Mesodermal cell (in vitro differentiated cells): ENCODE measurements around the gene TLR2.
"Not testable (repeated sequence)": the region's sequence is repeated elsewhere in the genome, so short reads cannot be mapped to it uniquely, and the experiment has no call there.

ENCODE experiments used
- H3K27ac ChIP-seq: 2 replicates; pipeline ENCODE4 v1.7.0; 2013; ENCODE audit warnings: mild to moderate bottlenecking, low read depth, low read length, moderate library complexity; ENCODE audit not compliant: severe bottlenecking
- H3K36me3 ChIP-seq: 2 replicates; pipeline ENCODE4 v1.7.1; 2013; ENCODE audit warnings: mild to moderate bottlenecking, low read length, moderate library complexity; ENCODE audit not compliant: control insufficient read depth, insufficient read depth
- H3K4me1 ChIP-seq: one replicate; pipeline ENCODE4 v1.7.1; 2013; ENCODE audit warnings: mild to moderate bottlenecking, low read length; ENCODE audit not compliant: insufficient read depth, control insufficient read depth, poor library complexity, severe bottlenecking
- H3K4me3 ChIP-seq: 2 replicates; pipeline ENCODE4 v1.7.0; 2013; ENCODE audit warnings: low read length, control low read depth, mild to moderate bottlenecking; ENCODE audit not compliant: insufficient read depth, poor library complexity, severe bottlenecking; ENCODE audit errors: extremely low read depth
- H3K9me3 ChIP-seq: 2 replicates; pipeline ENCODE4 v1.7.1; 2013; ENCODE audit warnings: mild to moderate bottlenecking, low read length, moderate library complexity; ENCODE audit not compliant: control insufficient read depth
- WGBS, 2 experiments: methylation state at CpG; one replicate each; pipeline ENCODE4 v1.1.5; 2013; ENCODE audit warnings: missing lambda C conversion rate in 2 of 2; ENCODE audit not compliant: insufficient coverage in 2 of 2; 5-methylcytosine and 5-hydroxymethylcytosine counted together

The TLR2 gene

DNA sequence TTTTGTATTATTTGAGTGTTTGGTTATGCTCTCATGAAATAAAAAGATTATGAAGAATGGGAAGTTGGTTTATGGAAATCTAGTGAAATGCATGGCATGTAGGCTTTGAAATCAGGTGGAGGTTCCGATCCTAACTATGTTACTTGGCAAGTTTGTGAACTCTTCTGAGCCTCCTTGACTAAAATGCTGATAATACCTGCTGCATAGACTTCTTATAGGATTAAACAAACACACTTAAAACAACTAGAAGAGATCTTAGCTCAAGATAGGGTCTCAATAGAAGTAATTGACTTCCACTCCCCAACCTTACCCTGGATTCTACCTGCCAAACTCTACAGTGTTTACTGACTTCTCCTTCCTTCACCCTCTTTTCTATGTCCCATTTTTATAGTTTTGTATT lies 22.2 kb upstream of the TLR2 start:
- Histone ChIP-seq H3K27ac (no peak overlapping the region), H3K36me3 (no peaks in the 10 kb centered on the region), H3K4me3 (no peak overlapping the region), H3K9me3 (peaks cover 5% of the 10 kb centered on the region), H3K4me1 (no peaks in the 10 kb centered on the region)
- WGBS, 2 experiments, result 80 to 100% methylated on average over 1 of the region's 1 CpG

GRCh38 chr4:153663667-153664066 lies 20.4 kb upstream of the TLR2 start:
- Histone ChIP-seq H3K36me3 (no peaks in the 10 kb centered on the region), H3K9me3 (peaks cover 5% of the 10 kb centered on the region), H3K4me1 (no peaks in the 10 kb centered on the region), H3K27ac (no peak overlapping the region), H3K4me3 (no peak overlapping the region)
- WGBS, 2 experiments, result 80 to 100% methylated on average over 1 of the region's 1 CpG

GRCh38 chr4:153666505-153666904 lies 17.6 kb upstream of the TLR2 start:
- H3K4me3 ChIP-seq, H3K4me1 ChIP-seq, H3K9me3 ChIP-seq, H3K36me3 ChIP-seq, H3K27ac ChIP-seq: not testable (repeated sequence)
- WGBS, 2 experiments, result 67% methylated on average over 1 of the region's 1 CpG; no CpG with 5 or more reads in 1 of the 2 experiments

GRCh38 chr4:153668647-153669046 lies 15.4 kb upstream of the TLR2 start:
- WGBS, 2 experiments, result 80 to 94% methylated on average over 1 to 2 of the region's 2 CpGs
- Histone ChIP-seq H3K4me3 (no peak overlapping the region), H3K4me1 (no peaks in the 10 kb centered on the region), H3K27ac (no peak overlapping the region), H3K36me3 (no peaks in the 10 kb centered on the region), H3K9me3 (no peaks in the 10 kb centered on the region)

- Histone ChIP-seq H3K27ac (no peak overlapping the region), H3K4me1 (no peaks in the 10 kb centered on the region), H3K4me3 (no peak overlapping the region), H3K9me3 (no peaks in the 10 kb centered on the region), H3K36me3 (no peaks in the 10 kb centered on the region)
- WGBS, 2 experiments, result 100% methylated on average over 1 of the region's 3 CpGs; no CpG with 5 or more reads in 1 of the 2 experiments
Measured at GRCh38 chr4:153669838-153670237, 14.2 kb upstream of the TLR2 start.

DNA sequence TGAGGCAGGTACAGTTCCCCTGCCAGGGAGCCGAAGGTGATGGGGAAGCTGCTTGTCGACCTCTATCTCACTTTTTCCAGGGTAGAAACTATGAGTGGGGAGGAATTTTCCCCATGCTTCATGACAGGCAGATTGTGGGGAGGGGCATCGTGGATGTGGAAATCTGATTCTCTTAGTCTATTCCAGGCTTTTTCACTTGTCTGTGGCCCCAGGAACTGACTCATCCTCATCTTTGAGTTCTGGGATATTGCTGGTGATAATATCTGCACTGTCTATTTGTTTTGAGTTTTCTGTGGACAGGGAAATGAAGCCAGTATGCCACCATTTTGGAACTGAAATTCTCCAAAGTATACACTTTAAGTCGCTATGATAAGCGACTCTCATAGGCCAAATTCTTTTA lies 7.6 kb upstream of the TLR2 start:
- Histone ChIP-seq H3K27ac (no peak overlapping the region), H3K4me3 (no peak overlapping the region), H3K36me3 (no peaks in the 10 kb centered on the region), H3K9me3 (no peaks in the 10 kb centered on the region), H3K4me1 (no peaks in the 10 kb centered on the region)
- WGBS, 2 experiments, result 80% methylated on average over 2 of the region's 5 CpGs; no CpG with 5 or more reads in 1 of the 2 experiments

GRCh38 chr4:153676984-153677383 lies 7.1 kb upstream of the TLR2 start:
- Histone ChIP-seq H3K27ac (no peak overlapping the region), H3K9me3 (no peaks in the 10 kb centered on the region), H3K4me1 (no peaks in the 10 kb centered on the region), H3K36me3 (no peaks in the 10 kb centered on the region), H3K4me3 (no peak overlapping the region)
- no CpG with 5 or more reads among the region's 1 CpG for WGBS, 2 experiments

GRCh38 chr4:153679486-153679885 lies 4.6 kb upstream of the TLR2 start:
- Histone ChIP-seq H3K4me1 (no peaks in the 10 kb centered on the region), H3K36me3 (no peaks in the 10 kb centered on the region), H3K9me3 (no peaks in the 10 kb centered on the region), H3K27ac (no peak overlapping the region), H3K4me3 (no peak overlapping the region)
- WGBS, 2 experiments, result 79 to 83% methylated on average over 6 of the region's 6 CpGs

DNA sequence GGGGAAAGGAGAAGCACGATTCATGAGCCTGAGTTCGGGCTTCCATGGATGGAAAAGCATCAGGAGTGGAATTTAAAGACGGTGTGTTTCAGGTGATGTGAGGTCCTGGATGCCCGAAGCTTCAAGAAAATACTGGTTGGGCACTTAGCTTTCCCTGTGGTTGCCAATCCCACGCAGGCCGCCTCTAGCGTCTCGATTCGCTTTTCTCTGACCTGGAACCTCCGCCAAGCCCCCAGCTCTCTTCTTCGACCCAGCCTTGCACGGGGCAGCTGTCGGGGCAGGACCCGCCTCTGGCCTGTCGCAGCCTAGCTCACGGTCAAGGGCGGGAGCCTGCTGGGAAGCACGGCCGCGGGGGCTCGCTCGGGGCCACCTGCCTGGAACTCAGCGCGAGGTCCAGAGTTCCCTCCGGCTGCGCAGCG lies 308 bp upstream of the TLR2 start:
- WGBS, 2 experiments, result 11 to 12% methylated on average over 23 of the region's 27 CpGs
- Histone ChIP-seq H3K9me3 (peaks cover 12% of the 10 kb centered on the region), H3K4me3 (peak overlapping the region; percentile 41), H3K4me1 (no peaks in the 10 kb centered on the region), H3K27ac (no peak overlapping the region), H3K36me3 (no peaks in the 10 kb centered on the region)

DNA sequence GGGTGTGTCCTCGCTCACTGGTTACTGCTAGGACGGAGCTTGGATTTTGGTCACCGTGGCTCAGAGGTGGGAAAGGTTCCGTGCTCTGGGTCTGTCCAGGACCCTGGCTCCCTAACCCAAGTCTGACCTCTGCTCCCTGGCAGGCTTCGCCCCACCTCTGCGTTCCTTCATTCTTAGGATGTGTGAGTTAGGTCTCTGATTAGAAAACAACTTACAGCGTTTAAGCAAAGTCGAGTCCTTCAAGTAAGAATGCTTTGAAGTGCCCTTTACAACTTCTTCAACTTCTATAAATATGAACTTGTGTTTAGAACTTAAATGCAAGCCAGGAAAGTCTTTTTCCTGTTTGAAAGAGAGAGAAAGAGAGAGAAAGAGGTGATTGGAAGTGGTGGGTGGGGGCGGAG lies 891 bp downstream of the TLR2 start:
- WGBS, 2 experiments, result 4 to 17% methylated on average over 3 to 4 of the region's 9 CpGs
- H3K4me3 ChIP-seq, result peak overlapping the region; percentile 41
- no peaks in the 10 kb centered on the region for H3K36me3 ChIP-seq

GRCh38 chr4:153704522-153704921 lies 20.4 kb downstream of the TLR2 start:
- WGBS, 2 experiments, result 88 to 96% methylated on average over 7 of the region's 7 CpGs
- Histone ChIP-seq H3K27ac (no peak overlapping the region), H3K4me1 (no peaks in the 10 kb centered on the region), H3K36me3 (no peaks in the 10 kb centered on the region), H3K9me3 (no peaks in the 10 kb centered on the region), H3K4me3 (no peak overlapping the region)

More for the DNA sequence above, 891 bp downstream of the TLR2 start:
- Histone ChIP-seq H3K9me3 (peaks cover 19% of the 10 kb centered on the region), H3K27ac (no peak overlapping the region), H3K4me1 (no peaks in the 10 kb centered on the region)
